Tibial nerve (tissue), 4 donors: ENCODE data around the gene PCDHGA8.

Experiments used
- EP300 ChIP-seq, 2 donors: sonication (generic); formaldehyde crosslinking; IDR thresholded peaks; one replicate each; pipeline ENCODE4 v1.6.1; 2017; ENCODE audit warnings: antibody characterized with exemption in 2 of 2, mild to moderate bottlenecking in 1 of 2
- POLR2A ChIP-seq, 2 donors: fragments of 450-650 bp; IDR thresholded peaks; one replicate each; pipeline ENCODE4 v1.6.1; 2017; ENCODE audit warnings: antibody characterized with exemption in 2 of 2, mild to moderate bottlenecking in 2 of 2, moderate library complexity in 2 of 2
- TF ChIP-seq, protein P1 (sequence below), 5 experiments: fragments of 200-600 bp in 3 of 5; fragments of 450-650 bp in 2 of 5; sonication (generic) in 3 of 5; IDR thresholded peaks; one replicate each; pipeline ENCODE4 v1.5.1; 2016 to 2019; ENCODE audit warnings: antibody characterized with exemption in 5 of 5, mild to moderate bottlenecking in 3 of 5, moderate library complexity in 2 of 5

DNA sequence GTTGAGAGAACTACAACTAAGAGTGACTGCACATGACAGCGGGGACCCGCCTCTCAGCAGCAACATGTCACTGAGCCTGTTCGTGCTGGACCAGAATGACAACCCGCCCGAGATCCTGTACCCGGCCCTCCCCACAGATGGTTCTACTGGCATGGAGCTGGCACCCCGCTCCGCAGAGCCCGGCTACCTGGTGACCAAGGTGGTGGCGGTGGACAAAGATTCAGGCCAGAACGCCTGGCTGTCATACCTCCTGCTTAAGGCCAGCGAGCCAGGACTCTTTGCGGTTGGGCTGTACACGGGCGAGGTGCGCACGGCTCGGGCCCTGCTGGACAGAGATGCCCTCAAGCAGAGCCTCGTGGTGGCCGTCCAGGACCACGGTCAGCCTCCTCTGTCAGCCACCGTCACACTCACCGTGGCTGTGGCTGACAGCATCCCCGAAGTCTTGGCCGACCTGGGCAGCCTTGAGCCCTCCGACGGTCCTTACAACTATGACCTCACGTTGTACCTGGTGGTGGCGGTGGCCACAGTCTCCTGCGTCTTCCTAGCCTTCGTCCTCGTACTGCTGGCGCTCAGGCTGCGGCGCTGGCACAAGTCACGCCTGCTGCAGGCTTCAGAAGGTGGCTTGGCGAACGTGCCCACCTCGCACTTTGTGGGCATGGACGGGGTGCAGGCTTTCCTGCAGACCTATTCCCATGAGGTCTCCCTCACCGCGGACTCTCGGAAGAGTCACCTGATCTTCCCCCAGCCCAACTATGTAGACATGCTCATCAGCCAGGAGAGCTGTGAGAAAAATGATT lies 7.8 kb upstream of the PCDHGA8 start:
- TF ChIP-seq POLR2A (IDR thresholded peaks at IDR 0.05) (no peak), EP300 (IDR thresholded peaks at IDR 0.05) (no peak)
- TF ChIP-seq, protein P1, sequence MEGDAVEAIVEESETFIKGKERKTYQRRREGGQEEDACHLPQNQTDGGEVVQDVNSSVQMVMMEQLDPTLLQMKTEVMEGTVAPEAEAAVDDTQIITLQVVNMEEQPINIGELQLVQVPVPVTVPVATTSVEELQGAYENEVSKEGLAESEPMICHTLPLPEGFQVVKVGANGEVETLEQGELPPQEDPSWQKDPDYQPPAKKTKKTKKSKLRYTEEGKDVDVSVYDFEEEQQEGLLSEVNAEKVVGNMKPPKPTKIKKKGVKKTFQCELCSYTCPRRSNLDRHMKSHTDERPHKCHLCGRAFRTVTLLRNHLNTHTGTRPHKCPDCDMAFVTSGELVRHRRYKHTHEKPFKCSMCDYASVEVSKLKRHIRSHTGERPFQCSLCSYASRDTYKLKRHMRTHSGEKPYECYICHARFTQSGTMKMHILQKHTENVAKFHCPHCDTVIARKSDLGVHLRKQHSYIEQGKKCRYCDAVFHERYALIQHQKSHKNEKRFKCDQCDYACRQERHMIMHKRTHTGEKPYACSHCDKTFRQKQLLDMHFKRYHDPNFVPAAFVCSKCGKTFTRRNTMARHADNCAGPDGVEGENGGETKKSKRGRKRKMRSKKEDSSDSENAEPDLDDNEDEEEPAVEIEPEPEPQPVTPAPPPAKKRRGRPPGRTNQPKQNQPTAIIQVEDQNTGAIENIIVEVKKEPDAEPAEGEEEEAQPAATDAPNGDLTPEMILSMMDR (IDR thresholded peaks at IDR 0.05), result no peak
